Calu3 (cell line): ENCODE data around the gene DIAPH2. TPM values are rescaled to one million over a fixed set of nuclear protein-coding genes. Genes with fewer than 3 reads are reported as not detected.
A peak's percentile ranks its signal among the peaks of the same experiment; 100 is the strongest.

Experiments used
- BruUV-seq: library from RNA; stranded (reverse); fragments of 400-500 nt; replicated peaks from 2 replicates; lab custom pipeline; 2021; lab: Mats Ljungman, UMichigan
- CTCF ChIA-PET: fragments of 300-600 bp; sonication (Branson Sonifier 250); formaldehyde crosslinking; loops from one replicate; lab custom pipeline; 2022; ENCODE audit warnings: antibody characterized with exemption; lab: Charles Lee
- DNase-seq: peaks from one replicate; pipeline ENCODE4 v3.0.0; 2022
- H3K27ac Mint-ChIP-seq: one replicate; pipeline ENCODE4 v1.8.0; 2022; ENCODE audit warnings: mixed read lengths; ENCODE audit not compliant: unreplicated experiment
- H3K27me3 Mint-ChIP-seq: one replicate; pipeline ENCODE4 v1.8.0; 2022; ENCODE audit warnings: mixed read lengths; ENCODE audit not compliant: unreplicated experiment
- H3K36me3 Mint-ChIP-seq: one replicate; pipeline ENCODE4 v1.8.0; 2022; ENCODE audit warnings: mild to moderate bottlenecking, moderate library complexity, mixed read lengths; ENCODE audit not compliant: insufficient read depth, unreplicated experiment
- H3K4me1 Mint-ChIP-seq: one replicate; pipeline ENCODE4 v1.8.0; 2022; ENCODE audit warnings: mild to moderate bottlenecking, low read depth, mixed read lengths; ENCODE audit not compliant: unreplicated experiment
- H3K4me3 Mint-ChIP-seq: one replicate; pipeline ENCODE4 v1.8.0; 2022; ENCODE audit warnings: mild to moderate bottlenecking, low read depth, moderate library complexity, mixed read lengths; ENCODE audit not compliant: unreplicated experiment
- H3K9me3 Mint-ChIP-seq: one replicate; pipeline ENCODE4 v1.8.0; 2022; ENCODE audit warnings: low read depth, mixed read lengths; ENCODE audit not compliant: unreplicated experiment
- CTCF ChIP-seq: fragments of 200-600 bp; IDR thresholded peaks from one replicate; pipeline ENCODE4 v1.8.0; 2022; ENCODE audit warnings: antibody characterized with exemption; ENCODE audit not compliant: unreplicated experiment
- intact Hi-C: fragments of 100-400 bp; cut with micrococcal nuclease; formaldehyde crosslinking; loops from one replicate; pipeline ENCODE4 v1.10.0; 2022; ENCODE audit not compliant: unreplicated experiment
- total RNA-seq: library from RNA; stranded (reverse); gene quantifications from 2 replicates; pipeline ENCODE4 v1.2.3, GENCODE V29; 2022

The DIAPH2 gene
- total RNA-seq, 1 experiment from 2014 or later, result 24.2 TPM

GRCh38 chrX:97045470-97045869 is 360.8 kb downstream of the DIAPH2 start:
- no peaks in the 10 kb centered on the region for H3K27me3 Mint-ChIP-seq
- H3K9me3 Mint-ChIP-seq, result no peaks in the 10 kb centered on the region
- H3K4me1 Mint-ChIP-seq, result no peaks in the 10 kb centered on the region
- no peak overlapping the region for H3K27ac Mint-ChIP-seq
- CTCF ChIA-PET, result no interaction called here
- DNase-seq, result no peak
- intact Hi-C loops, result no loop called here
- BruUV-seq, result no TSS peak
- no peak overlapping the region for H3K4me3 Mint-ChIP-seq
- H3K36me3 Mint-ChIP-seq, result no peaks in the 10 kb centered on the region
- no peak for TF ChIP-seq CTCF

- CTCF ChIA-PET, result no interaction called here
- intact Hi-C loops, result no loop called here
- Mint-ChIP-seq H3K4me3 (no peak overlapping the region), H3K9me3 (no peaks in the 10 kb centered on the region), H3K4me1 (no peaks in the 10 kb centered on the region), H3K36me3 (no peaks in the 10 kb centered on the region), H3K27ac (no peak overlapping the region), H3K27me3 (no peaks in the 10 kb centered on the region)
- DNase-seq, result no peak
- no TSS peak for BruUV-seq
- TF ChIP-seq CTCF, result no peak
These were observed 362.2 kb downstream of the DIAPH2 start for GRCh38 chrX:97046867-97047266.

GRCh38 chrX:97050392-97050791 is 365.8 kb downstream of the DIAPH2 start:
- peaks cover 4% of the 10 kb centered on the region for H3K4me1 Mint-ChIP-seq
- no peak for DNase-seq
- BruUV-seq, result no TSS peak
- H3K27me3 Mint-ChIP-seq, result no peaks in the 10 kb centered on the region
- no peak for TF ChIP-seq CTCF
- H3K36me3 Mint-ChIP-seq, result no peaks in the 10 kb centered on the region
- CTCF ChIA-PET, result no interaction called here
- no peak overlapping the region for H3K4me3 Mint-ChIP-seq
- H3K27ac Mint-ChIP-seq, result no peak overlapping the region
- intact Hi-C loops, result no loop called here
- no peaks in the 10 kb centered on the region for H3K9me3 Mint-ChIP-seq

- no peaks in the 10 kb centered on the region for H3K9me3 Mint-ChIP-seq
- intact Hi-C loops, result no loop called here
- H3K36me3 Mint-ChIP-seq, result no peaks in the 10 kb centered on the region
- peaks cover 23% of the 10 kb centered on the region for H3K4me1 Mint-ChIP-seq
- no peak overlapping the region for H3K27ac Mint-ChIP-seq
- BruUV-seq, result no TSS peak
- TF ChIP-seq CTCF, result no peak
- CTCF ChIA-PET, result no interaction called here
- H3K27me3 Mint-ChIP-seq, result no peaks in the 10 kb centered on the region
- peak; percentile 19 for DNase-seq
- no peak overlapping the region for H3K4me3 Mint-ChIP-seq
These were observed 372.8 kb downstream of the DIAPH2 start for GRCh38 chrX:97057349-97057909.
